Measurements from ENCODE around the gene UTS2B.
"Not testable (repeated sequence)": the region's sequence is repeated elsewhere in the genome, so short reads cannot be mapped to it uniquely, and the experiment has no call there.

The UTS2B gene

GRCh38 chr3:191255156-191255555, 75.2 kb downstream of the UTS2B start:
- Mint-ChIP-seq H3K4me1 (no peaks in the 10 kb centered on the region), H3K36me3 (no peaks in the 10 kb centered on the region), H3K27ac (no peak overlapping the region), H3K9me3 (no peaks in the 10 kb centered on the region), H3K4me3 (no peak overlapping the region)
- DNase-seq (ENCODE audit: low spot score in 2 of 2) (no peak), ATAC-seq (no peak)

GRCh38 chr3:191254098-191254873, 76.0 kb downstream of the UTS2B start:
- H3K36me3 Mint-ChIP-seq: no peaks in the 10 kb centered on the region
- H3K4me1 Mint-ChIP-seq: no peaks in the 10 kb centered on the region
- no peak overlapping the region for H3K27ac Mint-ChIP-seq
- no peaks in the 10 kb centered on the region for H3K9me3 Mint-ChIP-seq
- H3K4me3 Mint-ChIP-seq: no peak overlapping the region
- ATAC-seq (no peak), DNase-seq (ENCODE audit: low spot score in 2 of 2) (no peak)

DNA sequence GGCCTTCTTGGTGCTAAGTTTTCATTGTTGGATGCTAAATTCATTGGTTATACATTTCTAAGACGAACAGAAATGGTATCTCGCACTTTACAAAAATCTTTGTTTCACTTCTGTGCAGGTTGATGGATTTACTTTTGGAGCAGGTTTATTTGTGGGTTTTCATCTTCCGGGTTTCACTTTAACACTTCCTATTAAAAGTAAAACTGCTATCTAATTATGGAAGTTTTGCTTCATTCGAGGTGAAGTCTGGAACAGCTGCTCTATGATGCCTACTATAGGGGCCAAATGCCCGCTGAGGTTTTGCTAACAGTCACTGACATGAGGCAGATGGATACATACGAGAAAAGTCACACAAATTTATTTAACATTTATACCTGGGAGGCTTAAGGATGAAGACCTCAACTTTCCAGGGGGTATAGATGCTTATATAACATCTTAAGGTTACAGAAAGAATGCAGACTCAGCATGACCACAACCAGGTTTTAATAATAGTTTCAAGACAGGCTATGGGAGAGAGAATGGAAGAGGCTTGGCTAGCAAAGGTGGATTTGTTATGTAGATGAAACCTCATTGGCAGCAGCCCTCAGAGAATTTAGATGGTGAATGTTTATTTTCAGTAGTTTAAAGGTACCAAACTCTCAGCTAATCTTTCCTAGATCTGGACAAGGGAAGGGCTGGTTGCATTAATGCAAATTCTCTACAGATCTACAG, 77.1 kb downstream of the UTS2B start:
- Mint-ChIP-seq H3K36me3 (no peaks in the 10 kb centered on the region), H3K4me3 (no peak overlapping the region), H3K4me1 (no peaks in the 10 kb centered on the region), H3K9me3 (no peaks in the 10 kb centered on the region), H3K27ac (no peak overlapping the region)
- DNase-seq (ENCODE audit: low spot score in 2 of 2): no peak
- ATAC-seq: no peak

- H3K4me1 Mint-ChIP-seq: no peaks in the 10 kb centered on the region
- no peaks in the 10 kb centered on the region for H3K36me3 Mint-ChIP-seq
- no peak overlapping the region for H3K4me3 Mint-ChIP-seq
- ATAC-seq (no peak), DNase-seq (ENCODE audit: low spot score in 2 of 2) (no peak)
- no peak overlapping the region for H3K27ac Mint-ChIP-seq
- no peaks in the 10 kb centered on the region for H3K9me3 Mint-ChIP-seq
These were observed 83.7 kb downstream of the UTS2B start for GRCh38 chr3:191246630-191247029.

GRCh38 chr3:191246034-191246433, 84.3 kb downstream of the UTS2B start:
- not testable (repeated sequence) for ATAC-seq; H3K27ac Mint-ChIP-seq; H3K9me3 Mint-ChIP-seq; H3K36me3 Mint-ChIP-seq; DNase-seq (ENCODE audit: low spot score in 2 of 2); H3K4me3 Mint-ChIP-seq; H3K4me1 Mint-ChIP-seq

GRCh38 chr3:191244242-191244867, 86.0 kb downstream of the UTS2B start:
- Mint-ChIP-seq H3K9me3 (no peaks in the 10 kb centered on the region), H3K27ac (no peak overlapping the region), H3K4me1 (no peaks in the 10 kb centered on the region), H3K4me3 (no peak overlapping the region), H3K36me3 (no peaks in the 10 kb centered on the region)
- no peak for DNase-seq (ENCODE audit: low spot score in 2 of 2)
- ATAC-seq: no peak

DNA sequence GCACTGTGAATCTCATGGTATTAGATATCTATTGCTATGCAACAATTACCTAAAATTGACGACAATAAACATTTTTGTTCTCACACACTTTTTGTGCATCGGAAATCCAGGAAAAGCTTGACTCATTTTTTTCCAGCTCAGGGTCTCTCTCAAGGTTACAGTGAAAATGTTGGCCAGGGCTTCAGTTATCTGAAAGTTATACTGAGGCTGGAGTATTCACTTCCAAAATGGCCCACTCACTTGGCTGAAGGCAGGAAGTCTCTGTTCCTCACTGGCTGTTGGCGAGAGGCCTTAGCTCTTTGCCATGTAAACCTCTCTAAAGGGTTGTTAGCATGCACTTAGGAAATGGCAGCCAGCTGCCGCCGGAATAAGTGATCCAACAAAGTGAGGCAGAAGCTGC, 89.8 kb downstream of the UTS2B start:
- DNase-seq (ENCODE audit: low spot score in 2 of 2) (no peak), ATAC-seq (no peak)
- Mint-ChIP-seq H3K9me3 (peaks cover 2% of the 10 kb centered on the region), H3K27ac (no peak overlapping the region), H3K4me1 (peaks cover 4% of the 10 kb centered on the region), H3K36me3 (no peaks in the 10 kb centered on the region), H3K4me3 (no peak overlapping the region)

GRCh38 chr3:191239407-191240031, 90.8 kb downstream of the UTS2B start:
- Mint-ChIP-seq H3K4me1 (peaks cover 7% of the 10 kb centered on the region), H3K9me3 (peaks cover 2% of the 10 kb centered on the region), H3K27ac (no peak overlapping the region), H3K36me3 (no peaks in the 10 kb centered on the region), H3K4me3 (no peak overlapping the region)
- no peak for DNase-seq (ENCODE audit: low spot score in 2 of 2)
- ATAC-seq: no peak

DNA sequence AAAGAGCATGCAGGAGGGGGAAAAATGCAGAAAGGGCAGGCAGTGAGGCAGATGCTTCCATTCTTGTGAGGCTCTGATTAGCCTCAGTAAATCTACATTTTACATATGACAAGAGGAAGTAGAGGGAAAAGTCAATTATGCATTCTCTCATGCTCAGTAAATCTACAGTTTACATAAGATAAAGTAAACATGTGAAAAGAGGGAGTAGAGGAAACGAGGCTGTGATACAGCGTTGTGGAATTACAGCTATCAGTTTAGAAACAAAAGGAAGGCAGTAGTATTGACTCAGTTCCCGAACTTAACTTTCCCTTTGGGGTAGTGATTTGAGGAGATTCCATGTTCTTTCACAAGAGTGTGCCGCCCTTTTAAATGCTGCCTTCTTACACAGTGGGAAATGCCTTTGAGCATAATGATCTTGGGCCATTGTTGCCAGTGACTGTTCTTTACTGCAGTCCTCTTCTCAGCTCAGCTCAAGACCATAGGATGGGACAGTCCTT, 92.0 kb downstream of the UTS2B start:
- no peak for ATAC-seq
- no peak for DNase-seq (ENCODE audit: low spot score in 2 of 2)
- Mint-ChIP-seq H3K4me3 (no peak overlapping the region), H3K36me3 (no peaks in the 10 kb centered on the region), H3K27ac (no peak overlapping the region), H3K9me3 (peaks cover 2% of the 10 kb centered on the region), H3K4me1 (peaks cover 7% of the 10 kb centered on the region)

GRCh38 chr3:191237047-191237882, 93.1 kb downstream of the UTS2B start:
- H3K36me3 Mint-ChIP-seq: no peaks in the 10 kb centered on the region
- no peak overlapping the region for H3K27ac Mint-ChIP-seq
- H3K9me3 Mint-ChIP-seq: peaks cover 2% of the 10 kb centered on the region
- no peak overlapping the region for H3K4me3 Mint-ChIP-seq
- peaks cover 7% of the 10 kb centered on the region for H3K4me1 Mint-ChIP-seq
- DNase-seq (ENCODE audit: low spot score in 2 of 2) (no peak), ATAC-seq (no peak)

GRCh38 chr3:191236646-191237045, 93.7 kb downstream of the UTS2B start:
- Mint-ChIP-seq H3K4me1 (peaks cover 7% of the 10 kb centered on the region), H3K27ac (no peak overlapping the region)
- DNase-seq (ENCODE audit: low spot score in 2 of 2): no peak

GRCh38 chr3:191235331-191236314, 94.7 kb downstream of the UTS2B start:
- ATAC-seq: peak; percentile 89
- H3K36me3 Mint-ChIP-seq: no peaks in the 10 kb centered on the region
- peaks cover 2% of the 10 kb centered on the region for H3K9me3 Mint-ChIP-seq
- H3K27ac Mint-ChIP-seq: no peak overlapping the region
- DNase-seq (ENCODE audit: low spot score in 2 of 2): no peak
- peaks cover 7% of the 10 kb centered on the region for H3K4me1 Mint-ChIP-seq
- no peak overlapping the region for H3K4me3 Mint-ChIP-seq

More at GRCh38 chr3:191236646-191237045, 93.7 kb downstream of the UTS2B start:
- no peak overlapping the region for H3K4me3 Mint-ChIP-seq
- no peak for ATAC-seq
- peaks cover 2% of the 10 kb centered on the region for H3K9me3 Mint-ChIP-seq
- H3K36me3 Mint-ChIP-seq: no peaks in the 10 kb centered on the region

DNA sequence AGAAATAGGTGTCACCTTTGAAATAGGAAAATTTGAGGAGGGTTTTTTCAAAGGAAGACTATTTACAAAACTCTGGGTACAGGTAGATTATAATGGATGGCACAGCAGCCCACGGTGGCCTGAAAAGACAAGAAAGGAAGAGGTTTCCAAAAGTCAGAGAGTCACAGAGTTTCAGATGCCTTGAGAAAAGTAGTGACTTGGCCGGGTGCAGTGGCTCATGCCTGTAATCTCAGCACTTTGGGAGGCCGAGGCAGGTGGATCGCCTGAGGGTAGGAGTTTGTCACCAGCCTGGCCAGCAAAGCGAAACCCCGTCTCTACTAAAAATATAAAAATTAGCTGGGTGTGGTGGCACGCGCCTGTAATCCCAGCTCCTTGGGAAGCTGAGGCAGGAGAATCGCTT, 96.1 kb downstream of the UTS2B start:
- Mint-ChIP-seq H3K27ac (no peak overlapping the region), H3K4me1 (peaks cover 7% of the 10 kb centered on the region), H3K9me3 (peaks cover 2% of the 10 kb centered on the region), H3K4me3 (no peak overlapping the region), H3K36me3 (no peaks in the 10 kb centered on the region)
- no peak for ATAC-seq
- no peak for DNase-seq (ENCODE audit: low spot score in 2 of 2)

DNA sequence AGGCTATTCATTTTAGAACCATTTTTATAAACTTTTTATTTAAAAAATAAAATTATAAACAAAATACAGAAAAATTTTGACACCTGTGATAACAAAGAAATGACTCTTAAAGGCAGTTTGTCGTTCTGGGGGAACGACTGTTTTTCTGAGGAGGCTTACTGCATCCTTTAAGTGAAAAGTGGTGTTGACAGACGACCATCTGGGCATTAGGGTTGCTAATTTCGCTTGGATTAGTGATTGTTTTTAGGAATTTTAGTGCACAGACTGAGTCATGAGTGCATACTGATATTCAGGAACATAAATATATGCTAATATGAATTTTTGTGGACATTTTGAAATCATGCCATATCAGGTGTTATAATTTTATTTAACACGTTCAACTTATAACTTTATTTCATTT, 102.8 kb downstream of the UTS2B start:
- no peaks in the 10 kb centered on the region for H3K9me3 Mint-ChIP-seq
- no peak overlapping the region for H3K4me3 Mint-ChIP-seq
- DNase-seq (ENCODE audit: low spot score in 2 of 2): no peak
- H3K36me3 Mint-ChIP-seq: no peaks in the 10 kb centered on the region
- no peaks in the 10 kb centered on the region for H3K4me1 Mint-ChIP-seq
- no peak overlapping the region for H3K27ac Mint-ChIP-seq
- no peak for ATAC-seq

All from stimulated activated effector memory CD8-positive, alpha-beta T cell treated with anti-CD3 and anti-CD28 coated beads, Interleukin-12 subunit alpha, Interleukin-12 subunit beta, amount 100 ng/mL, for 72 hours (primary cell).